Measurements from ENCODE around the gene UTS2B.

UTS2B gene

GRCh38 chr3:191329654-191330529, at the start of gene UTS2B:
TSS of gene UTS2B (minus strand) at chr3:191330526. CDS start at chr3:191282189, 48,337 bp downstream.
- H3K27ac ChIP-seq, result peak within 1 kb of the TSS; percentile 85
- DNase-seq (ENCODE audit: low read depth, low spot score), result no peak

DNA sequence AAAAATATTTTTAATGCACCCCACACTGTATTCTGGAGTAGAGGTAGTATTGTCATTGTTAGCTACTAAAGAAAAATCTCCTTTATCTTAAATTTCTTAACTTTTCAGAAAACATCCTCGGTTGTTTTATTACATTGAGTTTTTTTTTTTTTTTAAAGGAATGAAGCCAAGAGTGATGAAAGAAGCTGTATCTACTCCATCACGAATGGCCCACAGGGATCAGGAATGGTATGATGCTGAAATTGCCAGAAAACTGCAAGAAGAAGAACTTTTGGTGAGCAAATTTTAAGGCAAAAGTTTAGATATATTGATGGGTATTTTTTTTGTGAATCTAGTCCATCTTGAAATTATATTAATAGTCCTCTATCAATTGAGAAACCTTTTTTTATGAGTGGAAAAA, 49.7 kb upstream of the UTS2B start:
- no peak for DNase-seq (ENCODE audit: low read depth, low spot score)

DNA sequence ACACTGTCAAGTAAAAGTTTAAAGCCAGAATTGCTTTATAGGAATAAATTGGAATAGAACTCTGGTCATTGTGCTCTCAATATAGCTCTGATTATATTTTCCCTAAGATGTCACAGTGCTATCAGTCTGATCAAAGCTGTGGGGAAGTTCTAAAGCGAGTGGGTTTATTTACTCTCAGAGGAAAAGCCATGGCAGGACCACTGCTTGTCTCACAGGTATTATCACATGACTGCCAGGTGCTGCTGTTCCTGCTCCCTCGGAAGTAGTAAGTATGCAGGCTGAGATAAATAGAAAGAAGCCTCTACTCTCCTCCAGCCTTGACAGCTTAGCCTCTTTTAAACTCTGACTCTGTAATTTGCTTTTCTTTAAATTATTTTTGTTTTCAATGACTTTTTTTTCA, 49.1 kb upstream of the UTS2B start:
- DNase-seq (ENCODE audit: low read depth, low spot score), result no peak
- H3K27ac ChIP-seq, result no peak overlapping the region

More for the DNA sequence above, 49.7 kb upstream of the UTS2B start:
- H3K27ac ChIP-seq, result no peak overlapping the region

DNA sequence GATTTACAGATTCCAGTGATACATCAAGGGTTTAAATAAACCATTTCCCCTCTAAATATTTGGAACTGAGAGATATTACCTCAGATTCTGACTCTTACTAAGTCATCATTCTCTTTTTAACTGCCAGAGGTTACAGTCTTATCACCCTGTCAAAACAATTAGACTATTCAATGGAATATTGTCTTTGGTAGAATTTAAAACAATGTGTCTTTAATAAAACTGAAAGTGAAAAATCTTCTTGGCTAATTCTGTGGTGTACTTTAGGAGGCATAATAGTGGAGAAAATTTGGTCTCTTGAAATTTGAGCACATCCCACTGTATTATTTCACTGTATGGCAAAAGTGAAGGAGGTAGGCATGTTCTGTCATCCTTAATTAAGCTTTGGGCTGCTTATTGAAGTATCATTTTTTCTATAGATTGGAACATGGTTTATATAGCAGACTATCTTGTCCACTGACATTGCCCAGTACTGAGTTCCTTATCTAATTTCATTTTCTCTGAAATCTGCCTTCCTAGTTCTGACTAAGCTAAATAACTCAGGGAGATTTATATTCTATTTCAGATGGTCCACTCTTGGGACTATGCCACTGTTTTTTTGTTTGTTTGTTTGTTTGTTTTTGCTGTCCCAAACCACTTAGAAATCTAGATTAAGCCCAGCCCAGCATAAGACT, 48.0 kb upstream of the UTS2B start:
- no peak for DNase-seq (ENCODE audit: low read depth, low spot score)
- no peak overlapping the region for H3K27ac ChIP-seq

DNA sequence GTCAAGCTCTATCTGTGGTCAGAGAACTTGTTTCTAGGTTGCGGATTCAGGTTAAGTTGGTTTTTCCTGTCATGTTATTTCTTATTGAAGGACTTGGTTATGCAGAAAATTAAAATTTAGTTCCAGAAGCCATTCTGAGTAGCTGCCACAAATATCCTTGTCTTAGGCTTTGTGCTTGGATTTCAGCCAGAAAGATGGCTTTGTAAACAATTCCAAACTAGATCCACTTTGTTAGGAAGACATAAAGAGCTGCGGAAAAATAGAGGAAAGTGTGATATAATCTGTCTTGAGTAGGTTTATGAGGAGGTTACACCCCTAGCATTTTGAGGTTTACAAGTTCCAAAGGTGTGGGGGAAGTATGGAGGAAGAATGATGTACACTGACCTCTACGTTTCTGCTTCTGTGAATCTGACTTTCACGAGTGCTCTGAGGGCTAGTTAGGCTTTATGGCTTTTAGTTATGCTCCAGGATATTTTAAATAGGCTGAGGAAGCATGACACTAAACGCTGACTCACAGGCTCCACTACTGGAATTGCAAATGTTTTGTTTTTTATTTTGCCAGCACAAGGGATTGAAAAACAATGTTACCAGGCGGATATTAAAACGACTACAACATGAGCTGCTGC, 46.3 kb upstream of the UTS2B start:
- DNase-seq (ENCODE audit: low read depth, low spot score), result peak; percentile 6
- peak overlapping the region; percentile 43 for H3K27ac ChIP-seq

GRCh38 chr3:191373327-191373726, 43.0 kb upstream of the UTS2B start:
- H3K27ac ChIP-seq, result no peak overlapping the region
- DNase-seq (ENCODE audit: low read depth, low spot score), result no peak

GRCh38 chr3:191372122-191372521, 41.8 kb upstream of the UTS2B start:
- H3K27ac ChIP-seq, result no peak overlapping the region
- DNase-seq (ENCODE audit: low read depth, low spot score), result no peak

DNA sequence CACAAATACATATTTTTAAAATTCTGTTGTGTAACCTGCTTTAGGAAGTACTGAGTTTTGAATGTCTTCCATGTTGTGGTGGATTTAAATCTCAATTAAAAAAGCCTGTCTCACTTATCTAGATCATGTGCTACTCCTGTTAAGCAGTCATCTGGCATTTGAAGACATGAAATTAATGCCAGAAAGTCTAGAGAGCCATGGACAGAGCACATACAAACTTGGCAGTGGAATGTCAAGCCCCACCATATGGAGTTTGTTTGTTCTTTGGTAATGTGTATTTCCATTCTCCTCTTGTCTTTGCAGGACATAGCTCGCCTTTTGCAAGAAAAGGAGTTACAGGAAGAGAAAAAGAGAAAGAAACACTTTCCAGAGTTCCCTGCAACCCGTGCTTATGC, 39.3 kb upstream of the UTS2B start:
- no peak for DNase-seq (ENCODE audit: low read depth, low spot score)
- no peak overlapping the region for H3K27ac ChIP-seq

DNA sequence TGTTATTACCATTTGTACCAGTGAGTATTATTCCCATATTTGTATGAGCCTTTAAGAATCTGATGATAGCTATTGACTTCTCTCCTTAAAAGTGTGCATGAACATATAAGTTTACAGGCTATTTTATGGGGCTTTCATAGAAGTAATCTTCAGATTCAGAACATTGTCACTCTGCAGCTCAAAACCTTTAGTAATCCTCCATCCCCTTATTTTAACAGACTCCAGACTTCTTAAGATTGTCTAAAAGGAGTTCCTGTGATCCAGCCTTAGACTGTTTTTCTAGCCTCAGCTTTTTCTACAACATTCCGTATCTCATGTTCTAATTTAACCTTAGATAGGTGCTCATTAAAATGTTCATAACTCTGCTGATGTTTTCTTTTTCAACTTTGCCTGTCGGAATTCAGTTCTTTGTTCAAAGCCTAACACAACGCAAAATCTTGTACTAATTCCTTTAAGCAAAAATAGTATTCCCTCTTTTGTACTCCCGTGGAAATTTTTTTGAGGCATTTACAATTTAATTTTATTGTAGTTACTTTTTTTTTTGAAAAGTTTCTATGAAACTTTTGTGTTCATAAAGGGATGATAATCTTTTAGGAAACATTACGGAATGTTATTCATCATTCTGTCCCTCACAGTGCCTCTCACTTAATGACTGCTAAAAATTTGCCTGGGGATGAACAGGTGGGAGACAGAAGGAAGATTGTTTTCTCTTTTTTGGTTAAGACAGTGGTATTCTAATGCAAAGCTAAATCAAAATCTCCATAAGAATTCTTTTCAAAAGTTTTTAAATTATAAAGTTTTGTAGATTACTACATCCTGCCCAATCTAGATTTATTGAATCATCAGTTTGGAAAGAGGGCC, 38.7 kb upstream of the UTS2B start:
- H3K27ac ChIP-seq, result no peak overlapping the region
- no peak for DNase-seq (ENCODE audit: low read depth, low spot score)

- DNase-seq (ENCODE audit: low read depth, low spot score), result no peak
- H3K27ac ChIP-seq, result no peak overlapping the region
Measured at GRCh38 chr3:191366675-191367074, 36.3 kb upstream of the UTS2B start.

DNA sequence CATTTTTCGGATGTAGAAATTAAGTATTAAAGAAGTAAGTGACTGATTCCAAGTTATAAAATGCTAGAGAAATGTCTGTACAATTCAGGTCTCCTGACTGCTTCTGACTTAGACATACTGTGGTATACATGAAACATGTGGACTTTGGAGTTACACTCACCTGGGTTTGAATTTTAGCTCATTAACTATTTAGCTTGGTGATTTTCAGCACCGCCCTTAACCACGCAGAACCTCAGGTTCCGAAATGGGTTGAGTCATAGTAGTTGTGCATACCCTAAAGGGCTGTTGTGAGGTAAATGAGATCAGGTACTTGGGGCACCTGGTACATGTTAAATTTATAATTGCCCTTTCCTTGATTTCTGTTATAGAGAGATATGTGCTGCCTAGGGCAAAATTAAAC, 32.9 kb upstream of the UTS2B start:
- no peak overlapping the region for H3K27ac ChIP-seq
- peak; percentile 3 for DNase-seq (ENCODE audit: low read depth, low spot score)

- peak overlapping the region; percentile 5 for H3K27ac ChIP-seq
- DNase-seq (ENCODE audit: low read depth, low spot score), result no peak
Measured at GRCh38 chr3:191362524-191363090, 32.3 kb upstream of the UTS2B start.

DNA sequence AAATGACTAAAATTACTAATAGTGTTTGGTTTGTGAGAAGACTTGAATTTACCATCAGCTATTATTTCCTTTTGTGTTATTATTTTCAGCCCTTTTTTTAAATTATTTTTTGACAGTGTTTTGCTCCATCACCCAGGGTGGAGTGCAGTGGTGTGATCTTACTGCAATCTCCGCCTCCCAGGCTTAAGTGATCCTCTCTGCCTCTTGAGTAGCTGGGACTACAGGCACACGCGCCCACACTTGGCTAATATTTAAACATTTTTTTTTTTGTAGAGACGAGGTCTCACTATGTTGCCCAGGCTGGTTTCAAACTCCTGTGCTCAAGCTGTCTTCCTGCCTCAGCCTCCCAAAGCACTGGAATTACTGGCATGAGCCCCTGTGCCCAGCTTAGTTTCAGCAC, 31.7 kb upstream of the UTS2B start:
- H3K27ac ChIP-seq, result peak overlapping the region; percentile 70
- no peak for DNase-seq (ENCODE audit: low read depth, low spot score)

DNA sequence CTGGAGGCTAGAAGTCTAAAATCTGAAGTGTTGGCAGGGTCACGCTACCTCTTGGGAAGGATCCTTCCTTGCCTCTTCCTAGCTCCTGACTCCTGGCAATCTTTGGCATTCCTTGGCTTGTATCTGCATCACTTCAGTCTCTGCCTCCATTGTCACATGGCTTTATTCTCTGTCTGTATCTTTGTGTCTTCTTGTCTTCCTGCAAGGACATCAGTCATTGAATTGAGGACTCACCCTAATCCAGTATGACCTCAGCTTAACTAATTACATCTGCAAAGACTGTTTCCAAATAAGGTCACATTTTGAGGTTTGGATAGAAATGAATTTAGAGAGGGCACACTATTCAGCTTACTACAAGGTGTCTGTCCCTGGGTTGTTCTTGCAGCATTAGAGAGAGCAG, 31.1 kb upstream of the UTS2B start:
- DNase-seq (ENCODE audit: low read depth, low spot score), result no peak
- H3K27ac ChIP-seq, result peak overlapping the region; percentile 70

- peak; percentile 54 for DNase-seq (ENCODE audit: low read depth, low spot score)
- H3K27ac ChIP-seq, result peak overlapping the region; percentile 70
Measured at GRCh38 chr3:191360620-191361019, 30.3 kb upstream of the UTS2B start.

DNA sequence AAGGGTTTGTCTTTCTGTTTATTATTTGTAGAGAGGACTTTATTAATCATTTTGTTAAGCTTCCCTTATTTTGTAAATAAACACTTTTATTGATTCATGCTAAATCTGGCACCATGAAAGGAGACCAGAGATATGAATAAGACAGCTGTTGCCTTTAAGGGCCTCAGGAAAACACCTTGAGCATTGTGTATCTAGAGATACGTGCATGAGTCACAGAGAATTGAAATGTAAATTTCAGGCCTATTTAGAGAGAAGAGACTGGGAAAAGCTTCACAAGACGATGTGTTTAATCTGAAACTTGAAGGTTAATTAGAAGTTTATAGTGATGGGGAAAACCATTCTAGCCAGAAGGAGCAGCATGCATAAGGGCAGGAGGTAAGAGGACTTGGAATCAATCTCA, 28.6 kb upstream of the UTS2B start:
- peak overlapping the region; percentile 70 for H3K27ac ChIP-seq
- no peak for DNase-seq (ENCODE audit: low read depth, low spot score)

DNA sequence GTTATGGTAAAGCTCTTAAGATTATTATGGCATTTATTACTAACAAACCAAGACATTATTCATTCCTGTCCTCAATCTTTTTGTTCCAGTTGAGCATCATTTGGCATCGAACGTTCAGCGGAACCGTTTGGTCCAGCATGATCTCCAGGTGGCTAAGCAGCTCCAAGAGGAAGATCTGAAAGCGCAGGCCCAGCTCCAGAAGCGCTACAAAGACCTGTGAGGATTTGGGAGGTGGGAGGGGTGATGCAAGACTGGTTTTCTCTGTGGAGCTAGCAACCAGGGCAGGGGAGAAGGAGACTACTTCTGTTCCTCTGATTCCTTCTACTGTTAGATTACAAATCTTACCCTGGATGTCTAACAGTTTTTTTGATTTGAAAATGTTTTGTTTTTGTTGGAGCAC, 27.6 kb upstream of the UTS2B start:
- H3K27ac ChIP-seq, result peak overlapping the region; percentile 90
- no peak for DNase-seq (ENCODE audit: low read depth, low spot score)

DNA sequence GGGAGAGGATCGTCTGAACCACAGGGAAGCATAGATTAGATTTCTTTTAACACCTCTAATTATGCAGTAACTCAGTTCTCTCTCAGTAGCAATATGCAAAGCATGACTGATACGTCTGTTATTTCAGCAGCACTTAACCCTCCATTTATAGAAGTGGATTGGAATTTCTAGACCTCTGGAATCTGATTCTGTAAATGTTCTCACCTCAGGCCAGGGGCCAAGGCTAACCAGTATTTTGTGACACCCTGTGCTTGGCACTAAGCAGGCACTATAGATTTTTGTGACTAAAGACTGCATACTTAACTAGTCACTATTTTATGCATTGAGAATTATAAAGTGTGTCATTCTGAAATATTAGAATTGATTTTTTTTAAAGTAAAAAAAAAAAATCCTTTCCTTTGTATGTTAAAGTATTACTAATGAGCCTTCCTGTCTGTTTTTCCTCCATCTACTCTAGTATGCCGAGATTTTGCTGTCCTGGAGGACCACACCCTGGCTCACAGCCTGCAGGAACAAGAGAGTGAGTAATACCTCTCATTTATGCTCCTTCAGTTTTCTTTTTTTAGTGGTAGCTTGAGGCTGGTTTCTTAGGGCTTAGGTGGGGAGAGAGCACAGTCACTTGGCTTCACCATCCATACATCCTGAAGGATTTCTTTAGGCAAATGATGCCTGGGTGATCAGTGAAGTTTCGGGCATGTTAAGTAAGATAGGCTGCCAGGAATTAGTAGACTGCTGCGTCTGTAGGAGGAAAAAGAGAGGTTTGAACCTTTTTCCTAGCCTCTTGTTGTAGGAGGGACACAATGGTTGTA, 26.5 kb upstream of the UTS2B start:
- DNase-seq (ENCODE audit: low read depth, low spot score), result peak; percentile 48
- peak overlapping the region; percentile 90 for H3K27ac ChIP-seq

GRCh38 chr3:191355406-191355805, 25.1 kb upstream of the UTS2B start:
- no peak for DNase-seq (ENCODE audit: low read depth, low spot score)
- H3K27ac ChIP-seq, result peak overlapping the region; percentile 90

All from epithelial cell of prostate (primary cell).